HG03342 (cell line): ENCODE results near the gene MEI1.
"Not testable (repeated sequence)": the region's sequence is repeated elsewhere in the genome, so short reads cannot be mapped to it uniquely, and the experiment has no call there.

Source experiments
- ATAC-seq: cut with Tn5 transposase; IDR thresholded peaks from one replicate; pipeline ENCODE4 v1.9.1; 2021; ENCODE audit warnings: mild to moderate bottlenecking, moderate library complexity; ENCODE audit not compliant: unreplicated experiment

The MEI1 gene

GRCh38 chr22:41819257-41819656, 120.0 kb downstream of the MEI1 start:
- no peak for ATAC-seq

- ATAC-seq: no peak
Measured at GRCh38 chr22:41820447-41820846, 121.1 kb downstream of the MEI1 start.

- no peak for ATAC-seq
Measured at GRCh38 chr22:41821471-41822316, 122.4 kb downstream of the MEI1 start.

GRCh38 chr22:41822317-41823057, 123.2 kb downstream of the MEI1 start:
- no peak for ATAC-seq

GRCh38 chr22:41823797-41824196, 124.5 kb downstream of the MEI1 start:
- ATAC-seq: no peak

- ATAC-seq: no peak
Measured at GRCh38 chr22:41825376-41825775, 126.1 kb downstream of the MEI1 start.

GRCh38 chr22:41826021-41826420, 126.7 kb downstream of the MEI1 start:
- no peak for ATAC-seq

GRCh38 chr22:41826430-41827383, 127.4 kb downstream of the MEI1 start:
- no peak for ATAC-seq

- ATAC-seq: no peak
Measured at GRCh38 chr22:41827671-41828070, 128.4 kb downstream of the MEI1 start.

GRCh38 chr22:41828516-41828915, 129.2 kb downstream of the MEI1 start:
- ATAC-seq: no peak

GRCh38 chr22:41830174-41830573, 130.9 kb downstream of the MEI1 start:
- no peak for ATAC-seq

- ATAC-seq: no peak
Measured at GRCh38 chr22:41831383-41831782, 132.1 kb downstream of the MEI1 start.

GRCh38 chr22:41831828-41832552, 132.7 kb downstream of the MEI1 start:
- peak; percentile 19 for ATAC-seq

- ATAC-seq: peak; percentile 83
Measured at GRCh38 chr22:41832553-41833368, 133.5 kb downstream of the MEI1 start, which contains the start of gene SREBF2. SREBF2 (plus strand) TSS chr22:41833105; CDS start chr22:41833271, 166 bp downstream.

- peak; percentile 12 for ATAC-seq
Measured at GRCh38 chr22:41833369-41834004, 134.2 kb downstream of the MEI1 start.

- no peak for ATAC-seq
Measured at GRCh38 chr22:41834005-41834944, 135.0 kb downstream of the MEI1 start.

GRCh38 chr22:41835462-41835861, 136.2 kb downstream of the MEI1 start:
- not testable (repeated sequence) for ATAC-seq

GRCh38 chr22:41836551-41836950, 137.2 kb downstream of the MEI1 start:
- ATAC-seq: no peak
